A673 (cell line): ENCODE data around the gene PTPN22. TPM values are rescaled to one million over a fixed set of nuclear protein-coding genes. Genes with fewer than 3 reads are reported as not detected.
A peak's percentile ranks its signal among the peaks of the same experiment; 100 is the strongest.

Experiments used
- BruUV-seq: library from RNA; stranded (reverse); fragments of 400-500 nt; replicated peaks from 2 replicates; lab custom pipeline; 2021; lab: Mats Ljungman, UMichigan
- CTCF ChIA-PET: fragments of 300-600 bp; sonication (Branson Sonifier 250); formaldehyde crosslinking; loops from one replicate; lab custom pipeline; 2022; ENCODE audit warnings: antibody characterized with exemption; lab: Charles Lee
- POLR2A ChIA-PET: fragments of 300-600 bp; sonication (Branson Sonifier 250); formaldehyde crosslinking; loops from one replicate; lab custom pipeline; 2022; ENCODE audit warnings: antibody characterized with exemption; ENCODE audit not compliant: low non-redundant PET; lab: Charles Lee
- DNase-seq: peaks from one replicate; pipeline ENCODE4 v3.0.0-alpha.2; 2015; ENCODE audit warnings: low spot score
- H3K27ac ChIP-seq: fragments of 200-600 bp; sonication (generic); 2 replicates; pipeline ENCODE4 v1.5.1; 2016; ENCODE audit warnings: mixed run types, low read depth, mild to moderate bottlenecking, mixed read lengths, antibody characterized with exemption, low read length; ENCODE audit not compliant: poor library complexity, severe bottlenecking
- H3K27me3 ChIP-seq: fragments of 200-600 bp; sonication (generic); replicated peaks from 2 replicates; pipeline ENCODE4 v1.6.1; 2017; ENCODE audit warnings: mixed run types, low read depth, mild to moderate bottlenecking, mixed read lengths, antibody characterized with exemption, low read length; ENCODE audit not compliant: insufficient read depth, poor library complexity
- H3K36me3 ChIP-seq: fragments of 200-600 bp; sonication (generic); 2 replicates; pipeline ENCODE4 v1.6.1; 2016; ENCODE audit warnings: mixed run types, mild to moderate bottlenecking, mixed read lengths, antibody characterized with exemption, low read length; ENCODE audit not compliant: insufficient read depth, poor library complexity, severe bottlenecking
- H3K4me1 ChIP-seq: fragments of 200-600 bp; sonication (generic); 2 replicates; pipeline ENCODE4 v1.6.1; 2017; ENCODE audit warnings: mixed run types, mild to moderate bottlenecking, mixed read lengths, antibody characterized with exemption, low read length; ENCODE audit not compliant: insufficient read depth, poor library complexity, severe bottlenecking
- H3K4me3 ChIP-seq: fragments of 200-600 bp; sonication (generic); 2 replicates; pipeline ENCODE4 v1.5.1; 2016; ENCODE audit warnings: low read depth, mixed run types, mild to moderate bottlenecking, mixed read lengths, low read length; ENCODE audit not compliant: poor library complexity, severe bottlenecking
- H3K9me3 ChIP-seq: fragments of 200-600 bp; sonication (generic); 2 replicates; pipeline ENCODE4 v1.6.1; 2016; ENCODE audit warnings: mixed run types, low read depth, mild to moderate bottlenecking, mixed read lengths, antibody characterized with exemption, low read length; ENCODE audit not compliant: poor library complexity, severe bottlenecking
- CTCF ChIP-seq: fragments of 300-800, 200-600 bp; sonication (generic); conservative IDR thresholded peaks from 2 replicates; pipeline ENCODE4 v1.5.1; 2017; ENCODE audit warnings: low read depth, mild to moderate bottlenecking, antibody characterized with exemption, low read length, moderate library complexity, mixed read lengths
- EZH2 ChIP-seq: fragments of 200-600 bp; sonication (generic); IDR thresholded peaks from 2 replicates; pipeline ENCODE4 v1.6.1; 2017; ENCODE audit warnings: borderline replicate concordance, low read depth, mild to moderate bottlenecking, mixed read lengths, antibody characterized with exemption, low read length; ENCODE audit not compliant: poor library complexity, severe bottlenecking
- intact Hi-C: fragments of 100-400 bp; cut with micrococcal nuclease; formaldehyde crosslinking; loops from one replicate; pipeline ENCODE4 v1.10.0; 2022; ENCODE audit not compliant: unreplicated experiment
- total RNA-seq: library from RNA; stranded (reverse); gene quantifications from 2 replicates; pipeline ENCODE4 v1.2.3, GENCODE V29; 2021

Gene PTPN22
- total RNA-seq, 1 experiment from 2014 or later = 0.26 TPM

- Histone ChIP-seq H3K27me3 (no peaks in the 10 kb centered on the region), H3K9me3 (no peaks in the 10 kb centered on the region), H3K4me3 (no peak overlapping the region), H3K4me1 (peaks cover 27% of the 10 kb centered on the region), H3K27ac (no peak overlapping the region), H3K36me3 (no peaks in the 10 kb centered on the region)
- intact Hi-C loops = no loop called here
- TF ChIP-seq CTCF (no peak), EZH2 (no peak)
- POLR2A ChIA-PET = no interaction called here
- CTCF ChIA-PET = no interaction called here
- no peak for DNase-seq
- BruUV-seq = no TSS peak
Measured at GRCh38 chr1:113857776-113858175, 13.7 kb downstream of the PTPN22 start.

GRCh38 chr1:113856401-113856790, 15.1 kb downstream of the PTPN22 start:
- H3K9me3 ChIP-seq = no peaks in the 10 kb centered on the region
- H3K27ac ChIP-seq = peak overlapping the region; percentile 30
- H3K36me3 ChIP-seq = no peaks in the 10 kb centered on the region
- no TSS peak for BruUV-seq
- DNase-seq = no peak
- CTCF ChIA-PET = no interaction called here
- POLR2A ChIA-PET = interaction anchor here (0.6 kb wide), 1 partner anchor 9 kb away, joined by 10 read pairs; no protein-coding TSS in a partner anchor
- peaks cover 37% of the 10 kb centered on the region for H3K4me1 ChIP-seq
- intact Hi-C loops = no loop called here
- H3K27me3 ChIP-seq = no peaks in the 10 kb centered on the region
- TF ChIP-seq CTCF (no peak), EZH2 (no peak)
- no peak overlapping the region for H3K4me3 ChIP-seq

- ChIA-PET CTCF (interaction anchor here (0.7 kb wide), 1 partner anchor 823 kb away, joined by 5 read pairs; no protein-coding TSS in a partner anchor), POLR2A (interaction anchor here (0.6 kb wide), 1 partner anchor 9 kb away, joined by 10 read pairs; no protein-coding TSS in a partner anchor)
- Histone ChIP-seq H3K36me3 (no peaks in the 10 kb centered on the region), H3K27me3 (no peaks in the 10 kb centered on the region), H3K9me3 (no peaks in the 10 kb centered on the region), H3K27ac (peak overlapping the region; percentile 30), H3K4me1 (peaks cover 37% of the 10 kb centered on the region), H3K4me3 (no peak overlapping the region)
- intact Hi-C loops = no loop called here
- DNase-seq = no peak
- no TSS peak for BruUV-seq
- TF ChIP-seq CTCF = no peak
- no peak for TF ChIP-seq EZH2
Measured at GRCh38 chr1:113855630-113856400, 15.7 kb downstream of the PTPN22 start.
